ENCODE results near the gene B9D1.

- TF ChIP-seq, protein P1, sequence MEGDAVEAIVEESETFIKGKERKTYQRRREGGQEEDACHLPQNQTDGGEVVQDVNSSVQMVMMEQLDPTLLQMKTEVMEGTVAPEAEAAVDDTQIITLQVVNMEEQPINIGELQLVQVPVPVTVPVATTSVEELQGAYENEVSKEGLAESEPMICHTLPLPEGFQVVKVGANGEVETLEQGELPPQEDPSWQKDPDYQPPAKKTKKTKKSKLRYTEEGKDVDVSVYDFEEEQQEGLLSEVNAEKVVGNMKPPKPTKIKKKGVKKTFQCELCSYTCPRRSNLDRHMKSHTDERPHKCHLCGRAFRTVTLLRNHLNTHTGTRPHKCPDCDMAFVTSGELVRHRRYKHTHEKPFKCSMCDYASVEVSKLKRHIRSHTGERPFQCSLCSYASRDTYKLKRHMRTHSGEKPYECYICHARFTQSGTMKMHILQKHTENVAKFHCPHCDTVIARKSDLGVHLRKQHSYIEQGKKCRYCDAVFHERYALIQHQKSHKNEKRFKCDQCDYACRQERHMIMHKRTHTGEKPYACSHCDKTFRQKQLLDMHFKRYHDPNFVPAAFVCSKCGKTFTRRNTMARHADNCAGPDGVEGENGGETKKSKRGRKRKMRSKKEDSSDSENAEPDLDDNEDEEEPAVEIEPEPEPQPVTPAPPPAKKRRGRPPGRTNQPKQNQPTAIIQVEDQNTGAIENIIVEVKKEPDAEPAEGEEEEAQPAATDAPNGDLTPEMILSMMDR (IDR thresholded peaks at IDR 0.05) = no peak
- TF ChIP-seq POLR2A (IDR thresholded peaks at IDR 0.05) = no peak
- TF ChIP-seq POLR2AphosphoS5 (IDR thresholded peaks at IDR 0.05) = no peak
- no peak for TF ChIP-seq EP300 (IDR thresholded peaks at IDR 0.05)
Measured at GRCh38 chr17:19311016-19311415, 51.5 kb downstream of the B9D1 start.

Data from sigmoid colon (tissue), 4 donors.